Measurements from ENCODE around the gene TRERF1. TPM values are rescaled to one million over a fixed set of nuclear protein-coding genes. Genes with fewer than 3 reads are reported as not detected.

TRERF1 gene
- total RNA-seq, 1 donor from 2014 or later, result 13.2 TPM

DNA sequence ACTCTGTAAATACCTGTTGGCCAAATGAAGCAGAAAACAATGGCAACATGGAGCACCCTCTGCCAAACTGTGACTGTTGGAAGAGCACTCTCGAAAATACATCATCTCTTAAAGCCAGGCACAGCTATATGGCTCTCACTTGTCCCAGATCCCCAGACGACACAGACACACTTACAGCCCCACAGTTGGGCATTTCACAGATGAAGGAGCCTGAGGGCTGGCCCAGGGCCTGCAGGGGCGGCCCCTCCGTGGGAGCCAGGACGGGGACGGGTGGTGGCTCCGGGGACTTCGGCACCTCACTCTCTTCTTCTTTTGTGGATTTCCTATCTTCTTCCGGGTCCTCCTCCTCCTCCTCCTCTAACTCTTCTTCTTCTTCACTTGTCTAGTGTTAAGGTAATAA, 215.7 kb downstream of the TRERF1 start:
- no peak overlapping the region for H3K27ac Mint-ChIP-seq

DNA sequence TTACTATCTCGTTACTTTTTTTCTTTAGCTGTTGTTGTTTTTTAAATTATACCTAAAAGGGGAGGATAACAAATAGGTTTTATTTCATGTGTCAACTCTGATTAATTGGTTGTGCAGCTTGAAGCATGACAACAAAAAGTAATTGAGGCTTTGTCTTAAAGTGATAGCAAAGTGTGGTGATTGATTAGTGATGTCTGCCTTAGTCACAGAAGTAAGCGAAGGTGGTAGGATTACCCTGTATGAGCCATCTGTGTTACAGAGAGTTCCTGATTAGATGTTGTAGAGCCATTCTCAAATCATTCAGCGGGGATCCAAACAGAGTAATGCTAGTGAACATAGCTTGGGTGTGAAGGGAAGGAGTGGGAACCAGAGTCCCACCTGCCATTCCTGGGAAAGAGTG, 219.7 kb downstream of the TRERF1 start:
- H3K36me3 Mint-ChIP-seq, result peaks cover 18% of the 10 kb centered on the region
- H3K4me1 Mint-ChIP-seq (ENCODE audit: unreplicated experiment), result peaks cover 8% of the 10 kb centered on the region
- H3K27ac Mint-ChIP-seq, result no peak overlapping the region
- no peak overlapping the region for H3K4me3 Mint-ChIP-seq
- H3K9me3 Mint-ChIP-seq, result no peaks in the 10 kb centered on the region
- DNase-seq (ENCODE audit: extremely low spot score, unreplicated experiment), result no peak
- TF ChIP-seq, protein P1, sequence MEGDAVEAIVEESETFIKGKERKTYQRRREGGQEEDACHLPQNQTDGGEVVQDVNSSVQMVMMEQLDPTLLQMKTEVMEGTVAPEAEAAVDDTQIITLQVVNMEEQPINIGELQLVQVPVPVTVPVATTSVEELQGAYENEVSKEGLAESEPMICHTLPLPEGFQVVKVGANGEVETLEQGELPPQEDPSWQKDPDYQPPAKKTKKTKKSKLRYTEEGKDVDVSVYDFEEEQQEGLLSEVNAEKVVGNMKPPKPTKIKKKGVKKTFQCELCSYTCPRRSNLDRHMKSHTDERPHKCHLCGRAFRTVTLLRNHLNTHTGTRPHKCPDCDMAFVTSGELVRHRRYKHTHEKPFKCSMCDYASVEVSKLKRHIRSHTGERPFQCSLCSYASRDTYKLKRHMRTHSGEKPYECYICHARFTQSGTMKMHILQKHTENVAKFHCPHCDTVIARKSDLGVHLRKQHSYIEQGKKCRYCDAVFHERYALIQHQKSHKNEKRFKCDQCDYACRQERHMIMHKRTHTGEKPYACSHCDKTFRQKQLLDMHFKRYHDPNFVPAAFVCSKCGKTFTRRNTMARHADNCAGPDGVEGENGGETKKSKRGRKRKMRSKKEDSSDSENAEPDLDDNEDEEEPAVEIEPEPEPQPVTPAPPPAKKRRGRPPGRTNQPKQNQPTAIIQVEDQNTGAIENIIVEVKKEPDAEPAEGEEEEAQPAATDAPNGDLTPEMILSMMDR (conservative IDR thresholded peaks at IDR 0.05), result no peak
- no peaks in the 10 kb centered on the region for H3K27me3 Mint-ChIP-seq

More for the DNA sequence above, 215.7 kb downstream of the TRERF1 start:
- Mint-ChIP-seq H3K36me3 (peaks cover 33% of the 10 kb centered on the region), H3K27me3 (no peaks in the 10 kb centered on the region), H3K4me1 (ENCODE audit: unreplicated experiment) (no peaks in the 10 kb centered on the region), H3K4me3 (no peak overlapping the region), H3K9me3 (no peaks in the 10 kb centered on the region)
- DNase-seq (ENCODE audit: extremely low spot score, unreplicated experiment), result no peak
- TF ChIP-seq, protein P1 (conservative IDR thresholded peaks at IDR 0.05), result no peak

DNA sequence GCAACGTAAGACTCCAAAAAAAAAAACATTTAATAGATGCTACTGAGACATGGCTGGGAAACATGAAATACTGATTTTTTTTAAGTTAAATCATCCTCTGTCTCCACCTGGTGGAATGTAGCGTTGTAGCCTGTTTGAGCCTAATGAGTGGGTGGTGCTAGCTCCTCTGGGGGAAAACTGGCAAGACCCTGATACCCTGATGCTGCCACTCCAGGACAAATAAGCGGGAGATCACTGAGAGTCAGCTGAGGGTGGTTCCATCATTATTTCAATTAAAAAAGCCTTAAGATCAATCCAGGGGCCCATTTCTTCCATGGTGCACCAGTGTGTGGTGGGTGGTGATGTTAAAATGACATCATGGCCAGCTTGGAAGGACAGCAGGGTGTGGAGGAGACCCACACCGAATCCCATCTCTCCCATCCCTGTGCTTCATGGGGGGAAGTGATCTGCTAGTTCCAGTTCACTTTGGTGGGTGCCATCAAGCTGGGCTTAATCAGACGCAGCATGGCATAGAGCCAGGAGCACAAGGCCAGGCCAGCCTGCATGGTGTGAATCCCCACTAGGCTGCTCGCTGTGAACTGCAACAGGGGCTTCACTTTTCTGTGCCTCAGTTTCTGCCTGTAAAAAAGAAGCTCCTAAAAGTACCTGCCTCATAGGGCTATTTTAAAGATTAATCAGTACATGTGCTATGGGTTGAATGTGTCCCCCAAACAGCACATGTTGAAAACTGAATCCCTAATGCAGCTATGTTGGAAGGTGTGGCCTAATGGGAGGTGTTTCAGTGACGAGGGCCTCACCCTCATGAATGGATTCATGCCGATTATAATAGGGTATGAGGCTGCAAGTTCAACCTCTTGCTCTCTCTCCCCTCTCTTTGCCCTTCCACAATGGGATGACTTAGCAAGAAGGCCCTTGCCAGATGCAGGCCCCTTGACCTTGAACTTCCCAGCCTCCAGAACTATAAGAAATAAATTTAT, 221.1 kb downstream of the TRERF1 start:
- no peak overlapping the region for H3K4me3 Mint-ChIP-seq
- no peaks in the 10 kb centered on the region for H3K27me3 Mint-ChIP-seq
- H3K9me3 Mint-ChIP-seq, result no peaks in the 10 kb centered on the region
- H3K36me3 Mint-ChIP-seq, result peaks cover 8% of the 10 kb centered on the region
- H3K27ac Mint-ChIP-seq, result no peak overlapping the region
- TF ChIP-seq, protein P1 (conservative IDR thresholded peaks at IDR 0.05), result peak; percentile 54
- DNase-seq (ENCODE audit: extremely low spot score, unreplicated experiment), result no peak
- H3K4me1 Mint-ChIP-seq (ENCODE audit: unreplicated experiment), result peaks cover 16% of the 10 kb centered on the region

DNA sequence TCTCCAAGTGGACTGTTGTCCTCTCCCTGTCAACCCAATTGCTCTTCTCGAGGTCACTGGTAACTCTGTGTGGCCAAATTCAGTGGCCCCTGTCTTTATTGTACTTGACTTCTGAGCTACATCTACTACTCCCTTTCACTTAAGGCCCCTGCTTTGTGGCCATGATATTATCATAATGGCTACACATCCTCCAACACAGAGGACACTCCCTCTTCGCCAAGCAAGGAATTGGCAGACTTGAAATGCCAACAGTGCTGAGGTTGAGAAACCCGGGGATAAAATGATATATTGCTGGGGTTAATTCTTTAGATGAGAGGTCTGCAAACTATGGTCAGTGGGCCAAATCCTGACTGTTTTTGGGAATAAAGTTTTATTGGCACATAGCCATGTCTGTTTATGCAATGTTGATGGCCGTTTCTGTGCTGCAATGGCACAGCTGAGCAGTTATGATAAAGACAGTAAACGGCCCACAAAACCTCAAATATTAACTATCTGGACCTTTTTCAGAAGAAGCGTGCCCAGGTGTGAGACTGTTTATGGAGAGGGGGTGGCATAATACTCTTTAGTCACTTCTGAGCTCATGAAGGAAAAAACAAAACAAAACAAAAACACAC, 222.1 kb downstream of the TRERF1 start:
- Mint-ChIP-seq H3K36me3 (peaks cover 7% of the 10 kb centered on the region), H3K9me3 (no peaks in the 10 kb centered on the region), H3K4me3 (no peak overlapping the region), H3K4me1 (ENCODE audit: unreplicated experiment) (peaks cover 16% of the 10 kb centered on the region), H3K27me3 (no peaks in the 10 kb centered on the region), H3K27ac (peak overlapping the region; percentile 81)
- no peak for DNase-seq (ENCODE audit: extremely low spot score, unreplicated experiment)
- TF ChIP-seq, protein P1 (conservative IDR thresholded peaks at IDR 0.05), result no peak

DNA sequence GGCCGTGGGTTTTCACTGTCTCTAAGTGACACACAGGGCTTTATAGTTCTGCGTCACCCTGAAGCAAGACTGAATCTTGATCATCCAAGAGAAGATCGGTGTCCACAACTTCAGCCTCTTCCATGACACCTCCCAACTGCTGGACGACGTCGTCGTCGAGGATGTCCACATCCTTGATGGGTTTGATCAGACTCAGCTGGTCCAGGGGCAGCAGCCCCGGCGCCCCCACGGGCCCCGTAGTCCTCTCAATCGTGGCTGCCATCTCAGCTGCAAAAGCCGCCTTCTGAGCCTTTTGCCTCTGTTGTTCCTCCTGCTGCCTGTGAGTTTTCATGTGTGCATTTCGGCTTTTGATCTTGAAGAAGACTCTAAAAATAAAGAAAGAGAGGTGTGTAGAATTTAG, 223.4 kb downstream of the TRERF1 start:
- DNase-seq (ENCODE audit: extremely low spot score, unreplicated experiment), result no peak
- peaks cover 16% of the 10 kb centered on the region for H3K4me1 Mint-ChIP-seq (ENCODE audit: unreplicated experiment)
- H3K9me3 Mint-ChIP-seq, result no peaks in the 10 kb centered on the region
- H3K4me3 Mint-ChIP-seq, result no peak overlapping the region
- H3K27me3 Mint-ChIP-seq, result no peaks in the 10 kb centered on the region
- TF ChIP-seq, protein P1 (conservative IDR thresholded peaks at IDR 0.05), result no peak
- peaks cover 4% of the 10 kb centered on the region for H3K36me3 Mint-ChIP-seq
- peak overlapping the region; percentile 81 for H3K27ac Mint-ChIP-seq
